Measurements from ENCODE around the gene NMBR. TPM values are rescaled to one million over a fixed set of nuclear protein-coding genes. Genes with fewer than 3 reads are reported as not detected.
"Not testable (repeated sequence)": the region's sequence is repeated elsewhere in the genome, so short reads cannot be mapped to it uniquely, and the experiment has no call there.

Gene NMBR
- total RNA-seq, 3 donors from 2014 or later (not counting 1 experiment from before 2014, with no cell fraction given) = not detected

GRCh38 chr6:142154336-142154735 lies 7.4 kb upstream of the NMBR start:
- no peak overlapping the region for H3K27ac ChIP-seq (ENCODE audit: low read length)
- intact Hi-C loops (cut with micrococcal nuclease) = no loop called here
- H3K4me3 Mint-ChIP-seq = no peak overlapping the region

GRCh38 chr6:142153196-142153595 lies 6.3 kb upstream of the NMBR start:
- no CpG with 5 or more reads among the region's 2 CpGs for WGBS (ENCODE audit: insufficient coverage)

More at GRCh38 chr6:142154336-142154735, 7.4 kb upstream of the NMBR start:
- H3K27me3 Mint-ChIP-seq (ENCODE audit: low read depth in 2 of 2) = no peaks in the 10 kb centered on the region
- Histone ChIP-seq H3K4me1 (ENCODE audit: control insufficient read depth, insufficient read depth, low read length) (no peaks in the 10 kb centered on the region), H3K9me3 (ENCODE audit: control insufficient read depth, insufficient read depth, low read length) (no peaks in the 10 kb centered on the region), H3K4me3 (ENCODE audit: low read length) (no peak overlapping the region), H3K36me3 (ENCODE audit: control insufficient read depth, insufficient read depth, low read length) (peaks cover 2% of the 10 kb centered on the region), H3K27me3 (ENCODE audit: control insufficient read depth, insufficient read depth, low read length) (no peaks in the 10 kb centered on the region)
- no peaks in the 10 kb centered on the region for H3K9me3 Mint-ChIP-seq
- DNase-seq (no peak), ATAC-seq (no peak)
- peaks cover 48 to 52% of the 10 kb centered on the region in 2 donors for H3K4me1 Mint-ChIP-seq
- 88% methylated on average over 1 of the region's 1 CpG for WGBS (ENCODE audit: insufficient coverage)
- no peak for TF ChIP-seq CTCF (IDR thresholded peaks at IDR 0.05)
- no peaks in the 10 kb centered on the region for H3K36me3 Mint-ChIP-seq
- no peak overlapping the region for H3K27ac Mint-ChIP-seq

GRCh38 chr6:142152746-142153145 lies 5.8 kb upstream of the NMBR start:
- DNase-seq = no peak
- Mint-ChIP-seq H3K4me3 (no peak overlapping the region), H3K27ac (peak overlapping the region in 1 of 2 donors; percentile 17)

More at GRCh38 chr6:142153196-142153595, 6.3 kb upstream of the NMBR start:
- no peak overlapping the region for H3K27ac ChIP-seq (ENCODE audit: low read length)
- Mint-ChIP-seq H3K9me3 (no peaks in the 10 kb centered on the region), H3K4me1 (peaks cover 56 to 59% of the 10 kb centered on the region in 2 donors), H3K27ac (peak overlapping the region in 1 of 2 donors; percentile 17), H3K27me3 (ENCODE audit: low read depth in 2 of 2) (no peaks in the 10 kb centered on the region), H3K36me3 (no peaks in the 10 kb centered on the region), H3K4me3 (no peak overlapping the region)
- ATAC-seq = no peak
- intact Hi-C loops (cut with micrococcal nuclease) = no loop called here
- no peaks in the 10 kb centered on the region for H3K27me3 ChIP-seq (ENCODE audit: control insufficient read depth, insufficient read depth, low read length)
- H3K9me3 ChIP-seq (ENCODE audit: control insufficient read depth, insufficient read depth, low read length) = no peaks in the 10 kb centered on the region
- no peaks in the 10 kb centered on the region for H3K4me1 ChIP-seq (ENCODE audit: control insufficient read depth, insufficient read depth, low read length)
- peaks cover 2% of the 10 kb centered on the region for H3K36me3 ChIP-seq (ENCODE audit: control insufficient read depth, insufficient read depth, low read length)
- no peak for DNase-seq
- no peak overlapping the region for H3K4me3 ChIP-seq (ENCODE audit: low read length)
- no peak for TF ChIP-seq CTCF (IDR thresholded peaks at IDR 0.05)

GRCh38 chr6:142141531-142141930 lies 5.4 kb downstream of the NMBR start:
- Mint-ChIP-seq H3K27me3 (ENCODE audit: low read depth in 2 of 2) (peaks cover 21 to 28% of the 10 kb centered on the region in 2 donors), H3K4me1 (peaks cover 5 to 10% of the 10 kb centered on the region in 2 donors)
- H3K4me1 ChIP-seq (ENCODE audit: control insufficient read depth, insufficient read depth, low read length); H3K9me3 Mint-ChIP-seq; H3K27ac ChIP-seq (ENCODE audit: low read length); ATAC-seq; intact Hi-C loops (cut with micrococcal nuclease); H3K36me3 Mint-ChIP-seq; H3K4me3 Mint-ChIP-seq; H3K36me3 ChIP-seq (ENCODE audit: control insufficient read depth, insufficient read depth, low read length); DNase-seq; H3K27me3 ChIP-seq (ENCODE audit: control insufficient read depth, insufficient read depth, low read length); H3K4me3 ChIP-seq (ENCODE audit: low read length); H3K27ac Mint-ChIP-seq; H3K9me3 ChIP-seq (ENCODE audit: control insufficient read depth, insufficient read depth, low read length): not testable (repeated sequence)
- WGBS (ENCODE audit: insufficient coverage) = 97% methylated on average over 8 of the region's 13 CpGs

More at GRCh38 chr6:142152746-142153145, 5.8 kb upstream of the NMBR start:
- peaks cover 60 to 63% of the 10 kb centered on the region in 2 donors for H3K4me1 Mint-ChIP-seq
- H3K36me3 ChIP-seq (ENCODE audit: control insufficient read depth, insufficient read depth, low read length) = peaks cover 2% of the 10 kb centered on the region
- H3K27me3 ChIP-seq (ENCODE audit: control insufficient read depth, insufficient read depth, low read length) = no peaks in the 10 kb centered on the region
- H3K4me1 ChIP-seq (ENCODE audit: control insufficient read depth, insufficient read depth, low read length) = no peaks in the 10 kb centered on the region
- TF ChIP-seq CTCF (IDR thresholded peaks at IDR 0.05) = no peak
- H3K4me3 ChIP-seq (ENCODE audit: low read length) = no peak overlapping the region
- H3K27me3 Mint-ChIP-seq (ENCODE audit: low read depth in 2 of 2) = no peaks in the 10 kb centered on the region
- intact Hi-C loops (cut with micrococcal nuclease) = no loop called here
- no peaks in the 10 kb centered on the region for H3K36me3 Mint-ChIP-seq
- no peaks in the 10 kb centered on the region for H3K9me3 Mint-ChIP-seq
- no peak for ATAC-seq
- H3K9me3 ChIP-seq (ENCODE audit: control insufficient read depth, insufficient read depth, low read length) = no peaks in the 10 kb centered on the region
- H3K27ac ChIP-seq (ENCODE audit: low read length) = no peak overlapping the region

All from natural killer cell (primary cell).